Effector memory CD4-positive, alpha-beta T cell (primary cell): ENCODE measurements around the gene SMG7.

Experiments used
- DNase-seq, 3 donors: peaks; one replicate each; pipeline ENCODE4 v3.0.0-alpha.2; 2020
- H3K27ac ChIP-seq: 2 replicates; pipeline ENCODE4 v1.7.0; 2013; ENCODE audit warnings: mild to moderate bottlenecking, low read length, moderate library complexity; ENCODE audit not compliant: insufficient read depth, poor library complexity, severe bottlenecking
- H3K27me3 ChIP-seq: replicated peaks from 2 replicates; pipeline ENCODE4 v1.7.0; 2013; ENCODE audit warnings: mild to moderate bottlenecking, low read length; ENCODE audit not compliant: insufficient read depth, control insufficient read depth, poor library complexity, severe bottlenecking
- H3K36me3 ChIP-seq: 2 replicates; pipeline ENCODE4 v1.7.0; 2013; ENCODE audit warnings: mild to moderate bottlenecking, low read length, moderate library complexity; ENCODE audit not compliant: control insufficient read depth, insufficient read depth
- H3K4me1 ChIP-seq: 2 replicates; pipeline ENCODE4 v1.7.0; 2013; ENCODE audit warnings: low read length, mild to moderate bottlenecking; ENCODE audit not compliant: control insufficient read depth, insufficient read depth, poor library complexity, severe bottlenecking
- H3K4me3 ChIP-seq: 2 replicates; pipeline ENCODE4 v1.7.0; 2013; ENCODE audit warnings: low read length, low read depth, mild to moderate bottlenecking; ENCODE audit not compliant: insufficient read depth, poor library complexity, severe bottlenecking
- H3K9me3 ChIP-seq: 2 replicates; pipeline ENCODE4 v1.7.0; 2013; ENCODE audit warnings: mild to moderate bottlenecking, low read length, moderate library complexity; ENCODE audit not compliant: control insufficient read depth

The SMG7 gene

GRCh38 chr1:183553331-183553730 is 81.0 kb downstream of the SMG7 start:
- Histone ChIP-seq H3K27me3 (no peaks in the 10 kb centered on the region), H3K9me3 (no peaks in the 10 kb centered on the region), H3K27ac (no peak overlapping the region), H3K4me3 (no peak overlapping the region), H3K36me3 (peaks cover 41% of the 10 kb centered on the region), H3K4me1 (no peaks in the 10 kb centered on the region)
- no peak for DNase-seq

- H3K27me3 ChIP-seq = no peaks in the 10 kb centered on the region
- H3K36me3 ChIP-seq = peaks cover 37% of the 10 kb centered on the region
- DNase-seq = no peak
- no peak overlapping the region for H3K27ac ChIP-seq
- H3K4me1 ChIP-seq = no peaks in the 10 kb centered on the region
- no peaks in the 10 kb centered on the region for H3K9me3 ChIP-seq
- H3K4me3 ChIP-seq = no peak overlapping the region
Observed at GRCh38 chr1:183553764-183554163, 81.5 kb downstream of the SMG7 start.

GRCh38 chr1:183554577-183554976 is 82.3 kb downstream of the SMG7 start:
- H3K27ac ChIP-seq = no peak overlapping the region
- no peaks in the 10 kb centered on the region for H3K4me1 ChIP-seq
- DNase-seq = no peak
- H3K27me3 ChIP-seq = no peaks in the 10 kb centered on the region
- peaks cover 33% of the 10 kb centered on the region for H3K36me3 ChIP-seq
- H3K9me3 ChIP-seq = no peaks in the 10 kb centered on the region
- no peak overlapping the region for H3K4me3 ChIP-seq

- H3K9me3 ChIP-seq = no peaks in the 10 kb centered on the region
- H3K36me3 ChIP-seq = peaks cover 5% of the 10 kb centered on the region
- no peak for DNase-seq
- H3K4me3 ChIP-seq = no peak overlapping the region
- H3K27me3 ChIP-seq = no peaks in the 10 kb centered on the region
- H3K4me1 ChIP-seq = no peaks in the 10 kb centered on the region
- no peak overlapping the region for H3K27ac ChIP-seq
Observed at GRCh38 chr1:183559061-183559460, 86.8 kb downstream of the SMG7 start.

GRCh38 chr1:183562701-183563100 is 90.4 kb downstream of the SMG7 start:
- H3K9me3 ChIP-seq = no peaks in the 10 kb centered on the region
- H3K4me1 ChIP-seq = peaks cover 2% of the 10 kb centered on the region
- H3K27ac ChIP-seq = no peak overlapping the region
- H3K4me3 ChIP-seq = no peak overlapping the region
- no peak for DNase-seq
- peaks cover 5% of the 10 kb centered on the region for H3K36me3 ChIP-seq
- H3K27me3 ChIP-seq = no peaks in the 10 kb centered on the region

GRCh38 chr1:183565261-183565660 is 93.0 kb downstream of the SMG7 start:
- no peaks in the 10 kb centered on the region for H3K9me3 ChIP-seq
- H3K4me1 ChIP-seq = peaks cover 2% of the 10 kb centered on the region
- no peaks in the 10 kb centered on the region for H3K27me3 ChIP-seq
- no peaks in the 10 kb centered on the region for H3K36me3 ChIP-seq
- no peak overlapping the region for H3K4me3 ChIP-seq
- no peak overlapping the region for H3K27ac ChIP-seq
- no peak for DNase-seq

- Histone ChIP-seq H3K27me3 (no peaks in the 10 kb centered on the region), H3K36me3 (no peaks in the 10 kb centered on the region), H3K4me3 (no peak overlapping the region), H3K4me1 (peaks cover 2% of the 10 kb centered on the region), H3K9me3 (no peaks in the 10 kb centered on the region), H3K27ac (no peak overlapping the region)
- DNase-seq = no peak
Observed at GRCh38 chr1:183566026-183566425, 93.7 kb downstream of the SMG7 start.

GRCh38 chr1:183567584-183567983 is 95.3 kb downstream of the SMG7 start:
- Histone ChIP-seq H3K27ac (no peak overlapping the region), H3K36me3 (no peaks in the 10 kb centered on the region), H3K4me3 (no peak overlapping the region), H3K27me3 (no peaks in the 10 kb centered on the region), H3K4me1 (peaks cover 2% of the 10 kb centered on the region), H3K9me3 (no peaks in the 10 kb centered on the region)
- DNase-seq = no peak

GRCh38 chr1:183568176-183569021 is 96.1 kb downstream of the SMG7 start:
- Histone ChIP-seq H3K36me3 (no peaks in the 10 kb centered on the region), H3K9me3 (no peaks in the 10 kb centered on the region)

GRCh38 chr1:183569141-183569540 is 96.8 kb downstream of the SMG7 start:
- Histone ChIP-seq H3K4me1 (peaks cover 2% of the 10 kb centered on the region), H3K4me3 (no peak overlapping the region), H3K27ac (no peak overlapping the region)

More at GRCh38 chr1:183568176-183569021, 96.1 kb downstream of the SMG7 start:
- Histone ChIP-seq H3K27ac (no peak overlapping the region), H3K27me3 (no peaks in the 10 kb centered on the region), H3K4me3 (no peak overlapping the region), H3K4me1 (peaks cover 2% of the 10 kb centered on the region)
- DNase-seq = no peak

More at GRCh38 chr1:183569141-183569540, 96.8 kb downstream of the SMG7 start:
- H3K36me3 ChIP-seq = no peaks in the 10 kb centered on the region
- no peaks in the 10 kb centered on the region for H3K9me3 ChIP-seq
- DNase-seq = no peak
- H3K27me3 ChIP-seq = no peaks in the 10 kb centered on the region
